ENCODE measurements around the gene TMEM47.

DNA sequence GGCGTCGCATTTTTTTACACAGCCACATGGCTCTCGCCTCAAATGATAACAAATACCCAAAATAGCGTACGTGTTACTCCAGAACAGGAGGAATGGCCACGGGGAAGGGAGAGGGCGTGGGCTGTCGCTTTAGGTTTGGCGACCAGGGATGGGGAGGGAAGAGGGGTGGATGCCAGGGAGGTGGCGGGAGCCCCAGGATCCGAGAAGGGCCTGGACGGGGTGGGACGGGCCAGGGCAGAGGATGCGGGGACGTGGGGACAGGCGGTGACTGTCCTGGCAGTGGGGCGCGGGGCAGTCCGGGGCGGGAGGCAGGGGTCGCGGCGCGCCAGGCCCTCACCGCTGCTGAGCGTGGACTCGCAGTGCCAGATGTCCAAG lies 631 bp downstream of the TMEM47 start:
- TF ChIP-seq, protein P1, sequence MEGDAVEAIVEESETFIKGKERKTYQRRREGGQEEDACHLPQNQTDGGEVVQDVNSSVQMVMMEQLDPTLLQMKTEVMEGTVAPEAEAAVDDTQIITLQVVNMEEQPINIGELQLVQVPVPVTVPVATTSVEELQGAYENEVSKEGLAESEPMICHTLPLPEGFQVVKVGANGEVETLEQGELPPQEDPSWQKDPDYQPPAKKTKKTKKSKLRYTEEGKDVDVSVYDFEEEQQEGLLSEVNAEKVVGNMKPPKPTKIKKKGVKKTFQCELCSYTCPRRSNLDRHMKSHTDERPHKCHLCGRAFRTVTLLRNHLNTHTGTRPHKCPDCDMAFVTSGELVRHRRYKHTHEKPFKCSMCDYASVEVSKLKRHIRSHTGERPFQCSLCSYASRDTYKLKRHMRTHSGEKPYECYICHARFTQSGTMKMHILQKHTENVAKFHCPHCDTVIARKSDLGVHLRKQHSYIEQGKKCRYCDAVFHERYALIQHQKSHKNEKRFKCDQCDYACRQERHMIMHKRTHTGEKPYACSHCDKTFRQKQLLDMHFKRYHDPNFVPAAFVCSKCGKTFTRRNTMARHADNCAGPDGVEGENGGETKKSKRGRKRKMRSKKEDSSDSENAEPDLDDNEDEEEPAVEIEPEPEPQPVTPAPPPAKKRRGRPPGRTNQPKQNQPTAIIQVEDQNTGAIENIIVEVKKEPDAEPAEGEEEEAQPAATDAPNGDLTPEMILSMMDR (conservative IDR thresholded peaks at IDR 0.05; ENCODE audit: low read length), result no peak
- no peak for TF ChIP-seq EZH2phosphoT487 (IDR thresholded peaks at IDR 0.05; ENCODE audit: borderline replicate concordance, low read depth, low read length)

Measured in OCI-LY7 (cell line).